HUES6 (cell line): ENCODE data around the gene SEC61B.

ENCODE experiments used
- H3K27ac ChIP-seq: 2 replicates; pipeline ENCODE4 v1.7.0; 2013; ENCODE audit warnings: low read depth, mild to moderate bottlenecking, low read length, inconsistent platforms
- H3K27me3 ChIP-seq: 2 replicates; pipeline ENCODE4 v1.6.1; 2013; ENCODE audit warnings: low read length; ENCODE audit not compliant: control insufficient read depth, insufficient read depth
- H3K36me3 ChIP-seq: 2 replicates; pipeline ENCODE4 v1.6.1; 2013; ENCODE audit warnings: low read length; ENCODE audit not compliant: control insufficient read depth, insufficient read depth
- H3K4me1 ChIP-seq: 2 replicates; pipeline ENCODE4 v1.6.1; 2013; ENCODE audit warnings: low read length; ENCODE audit not compliant: control insufficient read depth, insufficient read depth
- H3K4me3 ChIP-seq: 2 replicates; pipeline ENCODE4 v1.5.1; 2013; ENCODE audit warnings: low read depth, low read length
- H3K9ac ChIP-seq: one replicate; pipeline ENCODE4 v1.6.1; 2013; ENCODE audit warnings: mild to moderate bottlenecking, low read length
- H3K9me3 ChIP-seq: 2 replicates; pipeline ENCODE4 v1.6.1; 2013; ENCODE audit warnings: low read depth, low read length; ENCODE audit not compliant: control insufficient read depth, insufficient read depth

Gene SEC61B

GRCh38 chr9:99257723-99258389 is 35.8 kb downstream of the SEC61B start:
- Histone ChIP-seq H3K36me3 (no peaks in the 10 kb centered on the region), H3K27ac (no peak overlapping the region), H3K27me3 (no peaks in the 10 kb centered on the region), H3K9ac (no peak overlapping the region), H3K4me3 (no peak overlapping the region), H3K4me1 (peaks cover 15% of the 10 kb centered on the region), H3K9me3 (no peaks in the 10 kb centered on the region)

DNA sequence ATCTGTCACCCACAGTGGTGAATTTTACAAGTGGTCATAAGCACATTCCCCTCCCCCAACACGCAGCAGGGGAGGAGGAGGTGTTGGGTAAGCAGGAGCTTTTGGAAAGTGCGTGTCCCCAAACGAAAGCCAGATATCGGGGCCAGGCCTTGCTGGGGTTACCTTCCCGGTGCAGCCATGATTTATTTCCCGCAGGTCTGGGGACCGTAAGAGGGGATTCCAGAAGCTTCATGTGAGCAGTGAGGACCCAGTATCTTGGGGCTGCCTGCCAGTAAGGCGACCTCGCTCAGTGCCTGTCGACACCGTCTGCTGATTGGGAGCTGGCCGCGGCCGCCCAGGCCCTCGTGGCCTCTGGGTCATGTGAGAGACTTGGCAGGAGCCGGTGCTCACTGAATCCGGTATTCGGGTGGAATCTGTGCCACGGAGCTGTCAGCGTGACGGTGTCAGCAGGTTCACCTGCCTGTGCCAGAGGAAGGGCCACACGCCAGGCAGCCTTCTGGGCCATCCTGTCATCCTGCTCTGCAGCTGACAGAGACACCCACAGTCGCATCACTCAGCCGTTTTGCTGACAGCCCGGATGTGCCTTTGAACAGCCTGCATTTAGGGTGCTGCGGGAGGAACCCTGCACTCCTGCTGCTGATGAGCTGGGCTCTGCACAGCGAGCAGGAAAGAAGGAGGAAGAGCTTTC is 37.3 kb downstream of the SEC61B start:
- H3K9ac ChIP-seq: peak overlapping the region; percentile 25
- no peak overlapping the region for H3K4me3 ChIP-seq
- H3K27ac ChIP-seq: no peak overlapping the region
- no peaks in the 10 kb centered on the region for H3K36me3 ChIP-seq
- no peaks in the 10 kb centered on the region for H3K9me3 ChIP-seq
- H3K4me1 ChIP-seq: peaks cover 13% of the 10 kb centered on the region
- H3K27me3 ChIP-seq: no peaks in the 10 kb centered on the region

DNA sequence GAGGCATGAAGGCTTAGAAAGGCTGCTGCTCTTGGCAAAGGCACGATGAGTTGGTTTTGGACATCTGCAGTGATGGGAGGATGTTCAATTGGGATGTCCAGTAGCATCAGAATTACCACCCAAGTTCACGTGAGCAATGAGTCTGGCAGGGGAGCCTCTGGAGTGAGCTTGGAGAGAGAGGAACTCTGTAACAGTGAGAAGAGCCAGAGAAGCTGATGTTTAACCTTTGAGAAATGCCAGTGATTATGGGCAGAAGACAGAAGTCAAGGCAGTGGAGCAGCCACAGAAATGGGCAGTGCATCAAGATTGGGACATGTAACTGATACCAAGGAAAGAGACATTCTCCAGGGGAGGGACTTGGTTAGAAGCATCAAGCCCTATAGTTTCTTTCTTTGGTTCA is 39.8 kb downstream of the SEC61B start:
- Histone ChIP-seq H3K36me3 (no peaks in the 10 kb centered on the region), H3K27me3 (no peaks in the 10 kb centered on the region), H3K4me3 (no peak overlapping the region), H3K9ac (no peak overlapping the region), H3K27ac (no peak overlapping the region), H3K9me3 (no peaks in the 10 kb centered on the region), H3K4me1 (peaks cover 13% of the 10 kb centered on the region)

GRCh38 chr9:99262949-99263418 is 40.9 kb downstream of the SEC61B start:
- Histone ChIP-seq H3K27me3 (no peaks in the 10 kb centered on the region), H3K4me1 (peaks cover 13% of the 10 kb centered on the region), H3K9me3 (no peaks in the 10 kb centered on the region), H3K9ac (no peak overlapping the region), H3K4me3 (no peak overlapping the region), H3K36me3 (no peaks in the 10 kb centered on the region), H3K27ac (no peak overlapping the region)

- Histone ChIP-seq H3K27me3 (no peaks in the 10 kb centered on the region), H3K27ac (no peak overlapping the region), H3K4me3 (no peak overlapping the region), H3K9ac (no peak overlapping the region), H3K4me1 (peaks cover 5% of the 10 kb centered on the region), H3K9me3 (no peaks in the 10 kb centered on the region), H3K36me3 (no peaks in the 10 kb centered on the region)
Observed at GRCh38 chr9:99264070-99264680, 42.1 kb downstream of the SEC61B start.

GRCh38 chr9:99265691-99266090 is 43.6 kb downstream of the SEC61B start:
- Histone ChIP-seq H3K36me3 (no peaks in the 10 kb centered on the region), H3K27me3 (no peaks in the 10 kb centered on the region), H3K27ac (no peak overlapping the region), H3K4me3 (no peak overlapping the region), H3K9ac (no peak overlapping the region), H3K4me1 (no peaks in the 10 kb centered on the region), H3K9me3 (no peaks in the 10 kb centered on the region)

DNA sequence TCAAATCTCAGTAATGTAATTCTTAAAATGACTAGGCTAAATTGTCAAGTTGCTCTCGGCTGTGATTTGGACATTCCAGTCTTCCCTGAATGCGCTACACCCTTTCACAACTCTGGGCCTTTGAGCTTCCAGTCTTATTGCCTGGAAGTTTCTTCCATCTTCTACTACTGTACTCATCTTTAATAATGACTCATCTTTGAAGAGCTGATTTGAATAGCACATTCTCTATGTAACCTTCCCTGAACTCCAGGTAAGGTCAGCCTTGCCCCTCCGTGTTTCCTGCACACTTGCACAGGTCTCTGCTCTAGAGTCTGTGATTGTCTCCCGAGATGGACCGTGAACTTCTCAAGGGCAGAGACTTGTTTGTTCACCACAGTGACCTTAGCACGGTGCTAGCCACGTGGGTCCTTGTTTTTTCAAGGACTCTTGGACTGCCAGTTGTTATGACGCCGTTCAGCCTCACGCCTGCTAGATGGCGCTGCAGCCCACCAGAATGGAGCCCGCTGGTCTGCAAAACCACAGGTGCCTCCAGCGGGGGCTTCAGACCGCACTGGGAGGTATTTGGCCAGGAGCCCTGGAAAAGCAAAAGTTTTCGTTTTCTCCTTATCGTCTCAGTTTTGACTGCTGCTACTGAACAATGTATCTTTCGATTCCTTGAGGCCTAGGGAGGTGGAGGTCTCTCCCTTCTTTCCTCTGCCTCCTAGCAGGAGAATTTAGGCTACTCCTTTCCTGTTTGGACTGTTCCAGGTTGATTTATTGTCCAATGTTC is 44.4 kb downstream of the SEC61B start:
- no peak overlapping the region for H3K27ac ChIP-seq
- no peaks in the 10 kb centered on the region for H3K9me3 ChIP-seq
- no peaks in the 10 kb centered on the region for H3K36me3 ChIP-seq
- no peak overlapping the region for H3K9ac ChIP-seq
- no peaks in the 10 kb centered on the region for H3K4me1 ChIP-seq
- no peaks in the 10 kb centered on the region for H3K27me3 ChIP-seq
- H3K4me3 ChIP-seq: no peak overlapping the region

- H3K27me3 ChIP-seq: no peaks in the 10 kb centered on the region
- no peaks in the 10 kb centered on the region for H3K36me3 ChIP-seq
- H3K4me1 ChIP-seq: no peaks in the 10 kb centered on the region
- H3K27ac ChIP-seq: no peak overlapping the region
- no peaks in the 10 kb centered on the region for H3K9me3 ChIP-seq
- H3K4me3 ChIP-seq: no peak overlapping the region
- H3K9ac ChIP-seq: no peak overlapping the region
Observed at GRCh38 chr9:99269416-99269815, 47.3 kb downstream of the SEC61B start.

GRCh38 chr9:99270491-99270890 is 48.4 kb downstream of the SEC61B start:
- H3K27ac ChIP-seq: no peak overlapping the region
- H3K9ac ChIP-seq: no peak overlapping the region
- H3K4me3 ChIP-seq: no peak overlapping the region
- H3K27me3 ChIP-seq: no peaks in the 10 kb centered on the region
- no peaks in the 10 kb centered on the region for H3K36me3 ChIP-seq
- H3K4me1 ChIP-seq: no peaks in the 10 kb centered on the region
- no peaks in the 10 kb centered on the region for H3K9me3 ChIP-seq

GRCh38 chr9:99272836-99273235 is 50.8 kb downstream of the SEC61B start:
- Histone ChIP-seq H3K27me3 (no peaks in the 10 kb centered on the region), H3K9ac (no peak overlapping the region), H3K27ac (no peak overlapping the region), H3K4me3 (no peak overlapping the region), H3K4me1 (no peaks in the 10 kb centered on the region), H3K9me3 (no peaks in the 10 kb centered on the region), H3K36me3 (no peaks in the 10 kb centered on the region)

GRCh38 chr9:99274016-99274415 is 51.9 kb downstream of the SEC61B start:
- H3K4me3 ChIP-seq: no peak overlapping the region
- no peak overlapping the region for H3K9ac ChIP-seq
- no peaks in the 10 kb centered on the region for H3K27me3 ChIP-seq
- no peak overlapping the region for H3K27ac ChIP-seq
- no peaks in the 10 kb centered on the region for H3K9me3 ChIP-seq
- no peaks in the 10 kb centered on the region for H3K4me1 ChIP-seq
- no peaks in the 10 kb centered on the region for H3K36me3 ChIP-seq
